ENCODE data around the gene IBA57. TPM values are rescaled to one million over a fixed set of nuclear protein-coding genes. Genes with fewer than 3 reads are reported as not detected.

IBA57 gene
- total RNA-seq, 2 experiments from 2014 or later, result 7.5 to 8.9 TPM

- Mint-ChIP-seq H3K27me3 (ENCODE audit: low read depth) (peaks cover 6% of the 10 kb centered on the region), H3K27ac (no peak within 1 kb of the TSS)
These were observed 42.5 kb downstream of the IBA57 start, which contains the start of gene OBSCN for GRCh38 chr1:228207851-228208821. TSS of gene OBSCN (plus strand) at chr1:228208044. CDS start at chr1:228211784, 3,740 bp downstream.

GRCh38 chr1:228208831-228209551 lies 43.4 kb downstream of the IBA57 start:
- no peaks in the 10 kb centered on the region for H3K9me3 Mint-ChIP-seq (ENCODE audit: insufficient read depth)
- POLR2A ChIA-PET, result no interaction called here
- peaks cover 5% of the 10 kb centered on the region for H3K27me3 Mint-ChIP-seq (ENCODE audit: low read depth)
- peaks cover 4% of the 10 kb centered on the region for H3K4me1 Mint-ChIP-seq (ENCODE audit: low read depth)
- no peak overlapping the region for H3K4me3 Mint-ChIP-seq
- H3K27ac Mint-ChIP-seq, result no peak overlapping the region
- ATAC-seq (no peak), DNase-seq (no peak)
- CTCF ChIA-PET, result interaction anchor here (1.2 kb wide), 1 partner anchor 292 kb away, joined by 3 read pairs; no protein-coding TSS in a partner anchor
- no peaks in the 10 kb centered on the region for H3K36me3 Mint-ChIP-seq (ENCODE audit: low read depth)

More at GRCh38 chr1:228207851-228208821, 42.5 kb downstream of the IBA57 start, which contains the start of gene OBSCN:
- Mint-ChIP-seq H3K4me1 (ENCODE audit: low read depth) (no peaks in the 10 kb centered on the region), H3K4me3 (no peak within 1 kb of the TSS), H3K9me3 (ENCODE audit: insufficient read depth) (no peaks in the 10 kb centered on the region), H3K36me3 (ENCODE audit: low read depth) (no peaks in the 10 kb centered on the region)
- CTCF ChIA-PET, result interaction anchor here (1.2 kb wide), 1 partner anchor 293 kb away, joined by 3 read pairs; no protein-coding TSS in a partner anchor
- no peak for DNase-seq
- no peak for ATAC-seq
- POLR2A ChIA-PET, result no interaction called here

GRCh38 chr1:228209657-228210056 lies 44.1 kb downstream of the IBA57 start:
- ATAC-seq (no peak), DNase-seq (no peak)
- peaks cover 6% of the 10 kb centered on the region for H3K4me1 Mint-ChIP-seq (ENCODE audit: low read depth)
- no peak overlapping the region for H3K4me3 Mint-ChIP-seq
- peaks cover 5% of the 10 kb centered on the region for H3K27me3 Mint-ChIP-seq (ENCODE audit: low read depth)
- POLR2A ChIA-PET, result no interaction called here
- CTCF ChIA-PET, result interaction anchor here (1.2 kb wide), 1 partner anchor 291 kb away, joined by 3 read pairs; no protein-coding TSS in a partner anchor
- H3K36me3 Mint-ChIP-seq (ENCODE audit: low read depth), result no peaks in the 10 kb centered on the region
- H3K27ac Mint-ChIP-seq, result no peak overlapping the region
- H3K9me3 Mint-ChIP-seq (ENCODE audit: insufficient read depth), result no peaks in the 10 kb centered on the region

- ATAC-seq, result no peak
- Mint-ChIP-seq H3K27ac (no peak overlapping the region), H3K27me3 (ENCODE audit: low read depth) (peaks cover 2% of the 10 kb centered on the region), H3K4me1 (ENCODE audit: low read depth) (peaks cover 6% of the 10 kb centered on the region), H3K4me3 (no peak overlapping the region), H3K36me3 (ENCODE audit: low read depth) (no peaks in the 10 kb centered on the region), H3K9me3 (ENCODE audit: insufficient read depth) (no peaks in the 10 kb centered on the region)
- POLR2A ChIA-PET, result no interaction called here
- no peak for DNase-seq
- CTCF ChIA-PET, result no interaction called here
These were observed 44.6 kb downstream of the IBA57 start for GRCh38 chr1:228210076-228210651.

GRCh38 chr1:228210712-228211530 lies 45.3 kb downstream of the IBA57 start:
- no peaks in the 10 kb centered on the region for H3K27me3 Mint-ChIP-seq (ENCODE audit: low read depth)
- H3K27ac Mint-ChIP-seq, result no peak overlapping the region
- peak overlapping the region; percentile 50 for H3K4me3 Mint-ChIP-seq
- DNase-seq (no peak), ATAC-seq (no peak)
- H3K9me3 Mint-ChIP-seq (ENCODE audit: insufficient read depth), result no peaks in the 10 kb centered on the region
- CTCF ChIA-PET, result interaction anchor here (0.6 kb wide), 1 partner anchor 84 kb away, joined by 3 read pairs; no protein-coding TSS in a partner anchor
- POLR2A ChIA-PET, result no interaction called here
- H3K36me3 Mint-ChIP-seq (ENCODE audit: low read depth), result no peaks in the 10 kb centered on the region
- H3K4me1 Mint-ChIP-seq (ENCODE audit: low read depth), result peaks cover 6% of the 10 kb centered on the region

GRCh38 chr1:228211531-228212414 lies 46.2 kb downstream of the IBA57 start:
- no peaks in the 10 kb centered on the region for H3K9me3 Mint-ChIP-seq (ENCODE audit: insufficient read depth)
- no peaks in the 10 kb centered on the region for H3K36me3 Mint-ChIP-seq (ENCODE audit: low read depth)
- H3K27me3 Mint-ChIP-seq (ENCODE audit: low read depth), result no peaks in the 10 kb centered on the region
- ChIA-PET POLR2A (interaction anchor here (1.0 kb wide), 1 partner anchor 194 kb away, joined by 3 read pairs; no protein-coding TSS in a partner anchor), CTCF (no interaction called here)
- H3K4me3 Mint-ChIP-seq, result peak overlapping the region; percentile 50
- ATAC-seq (no peak), DNase-seq (no peak)
- H3K27ac Mint-ChIP-seq, result no peak overlapping the region
- H3K4me1 Mint-ChIP-seq (ENCODE audit: low read depth), result peaks cover 6% of the 10 kb centered on the region

GRCh38 chr1:228212415-228212965 lies 46.9 kb downstream of the IBA57 start:
- Mint-ChIP-seq H3K27ac (no peak overlapping the region), H3K36me3 (ENCODE audit: low read depth) (no peaks in the 10 kb centered on the region), H3K4me3 (no peak overlapping the region), H3K9me3 (ENCODE audit: insufficient read depth) (no peaks in the 10 kb centered on the region), H3K4me1 (ENCODE audit: low read depth) (peaks cover 6% of the 10 kb centered on the region), H3K27me3 (ENCODE audit: low read depth) (no peaks in the 10 kb centered on the region)
- ATAC-seq (no peak), DNase-seq (no peak)
- CTCF ChIA-PET, result no interaction called here
- POLR2A ChIA-PET, result interaction anchor here (1.0 to 1.8 kb wide), 2 partner anchors 48 to 193 kb away, joined by 3 to 6 read pairs; no protein-coding TSS in a partner anchor

GRCh38 chr1:228212966-228213844 lies 47.6 kb downstream of the IBA57 start:
- H3K4me1 Mint-ChIP-seq (ENCODE audit: low read depth), result peaks cover 6% of the 10 kb centered on the region
- H3K4me3 Mint-ChIP-seq, result peak overlapping the region; percentile 83
- CTCF ChIA-PET, result interaction anchor here (0.7 to 1.1 kb wide), 4 partner anchors 9 to 284 kb away, joined by 3 read pairs; no protein-coding TSS in a partner anchor
- H3K36me3 Mint-ChIP-seq (ENCODE audit: low read depth), result no peaks in the 10 kb centered on the region
- POLR2A ChIA-PET, result interaction anchor here (1.0 to 1.8 kb wide), 3 partner anchors 48 to 193 kb away, joined by 3 to 6 read pairs (median 3); partner anchors contain the start of gene GUK1
- H3K9me3 Mint-ChIP-seq (ENCODE audit: insufficient read depth), result no peaks in the 10 kb centered on the region
- peak; percentile 94 for DNase-seq
- ATAC-seq, result peak; percentile 96
- peak overlapping the region; percentile 86 for H3K27ac Mint-ChIP-seq
- H3K27me3 Mint-ChIP-seq (ENCODE audit: low read depth), result no peaks in the 10 kb centered on the region
